Activated CD4-positive, alpha-beta T cell treated with anti-CD3 and anti-CD28 coated beads, Interleukin-10, Interleukin-2, amounts not matched to agents 100 ng/mL and 50 ng/mL, durations not matched to agents 16 hours and 8 hours (primary cell): Measurements from ENCODE around the gene SIAE.

Experiments
- DNase-seq: peaks from one replicate; pipeline ENCODE4 v3.0.0-alpha.2; 2020

The SIAE gene, protein sequence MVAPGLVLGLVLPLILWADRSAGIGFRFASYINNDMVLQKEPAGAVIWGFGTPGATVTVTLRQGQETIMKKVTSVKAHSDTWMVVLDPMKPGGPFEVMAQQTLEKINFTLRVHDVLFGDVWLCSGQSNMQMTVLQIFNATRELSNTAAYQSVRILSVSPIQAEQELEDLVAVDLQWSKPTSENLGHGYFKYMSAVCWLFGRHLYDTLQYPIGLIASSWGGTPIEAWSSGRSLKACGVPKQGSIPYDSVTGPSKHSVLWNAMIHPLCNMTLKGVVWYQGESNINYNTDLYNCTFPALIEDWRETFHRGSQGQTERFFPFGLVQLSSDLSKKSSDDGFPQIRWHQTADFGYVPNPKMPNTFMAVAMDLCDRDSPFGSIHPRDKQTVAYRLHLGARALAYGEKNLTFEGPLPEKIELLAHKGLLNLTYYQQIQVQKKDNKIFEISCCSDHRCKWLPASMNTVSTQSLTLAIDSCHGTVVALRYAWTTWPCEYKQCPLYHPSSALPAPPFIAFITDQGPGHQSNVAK

DNA sequence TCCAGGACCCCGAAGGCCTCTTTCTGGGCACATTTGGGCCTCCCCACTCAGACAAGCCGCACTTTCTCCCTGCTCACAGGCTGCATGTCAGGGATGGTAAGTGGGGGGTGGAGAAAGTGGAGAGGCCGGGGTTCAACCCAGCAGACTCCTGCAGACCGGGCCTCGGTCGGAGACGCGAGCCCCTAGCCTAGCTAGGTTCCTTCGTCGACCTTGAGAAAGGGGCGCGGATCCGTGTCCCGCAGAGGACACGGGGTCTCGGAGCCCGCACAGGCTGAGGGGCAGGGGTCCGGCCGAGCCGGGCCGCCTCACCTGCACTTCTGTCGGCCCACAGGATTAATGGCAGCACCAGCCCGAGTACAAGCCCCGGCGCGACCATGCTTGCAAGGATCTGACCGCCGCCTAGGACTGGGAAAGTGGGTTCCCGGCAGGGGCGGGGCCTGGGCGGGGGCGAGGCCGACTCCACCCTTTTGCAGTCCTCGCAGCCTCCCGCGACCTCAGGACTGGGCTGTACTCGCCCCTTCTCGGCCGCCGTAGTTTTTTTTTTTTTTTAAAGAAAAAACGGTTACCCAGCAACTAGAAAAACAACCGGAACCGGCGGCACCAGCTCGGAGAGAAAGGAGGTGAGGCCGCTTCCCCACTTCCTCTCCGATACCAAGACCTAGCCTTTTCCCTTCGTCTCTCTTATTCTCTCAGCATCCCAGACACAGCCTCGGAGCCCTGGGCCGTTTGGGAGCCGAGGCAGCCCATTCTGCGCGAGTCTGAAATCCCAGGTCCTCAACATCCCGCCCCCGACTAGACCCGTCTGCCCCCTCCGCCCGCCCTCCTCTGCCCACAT, at the start of gene SIAE, which contains the start of gene SPA17:
TSS of gene SIAE (minus strand) at position 407 of the 835 bp plus-strand sequence. CDS start at position 376, 31 bp downstream.
TSS of gene SPA17 (plus strand) at position 572 of the 835 bp plus-strand sequence. CDS start 1,361 bp downstream, outside the sequence.
- DNase-seq = peak; percentile 94

DNA sequence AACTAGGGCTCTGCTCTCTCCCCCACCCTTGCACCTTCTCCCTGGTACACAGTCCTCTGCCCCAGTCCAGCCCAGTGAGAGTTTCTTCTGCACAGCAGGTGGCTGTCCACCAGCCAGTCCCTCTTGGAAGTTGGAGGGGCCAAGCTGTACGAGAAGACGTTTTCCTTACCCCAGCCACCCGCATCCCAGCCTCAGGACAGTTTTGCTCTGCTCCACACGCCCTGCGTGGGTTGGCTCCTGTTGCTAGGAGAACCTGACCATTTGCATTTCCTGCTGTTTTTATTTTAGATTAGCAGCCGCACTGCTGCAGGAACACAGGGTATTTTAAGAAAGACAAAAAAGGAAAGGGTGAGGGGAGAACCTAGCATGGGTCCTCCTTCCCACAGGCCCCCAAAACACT, 48.6 kb upstream of the SIAE start:
- no peak for DNase-seq

DNA sequence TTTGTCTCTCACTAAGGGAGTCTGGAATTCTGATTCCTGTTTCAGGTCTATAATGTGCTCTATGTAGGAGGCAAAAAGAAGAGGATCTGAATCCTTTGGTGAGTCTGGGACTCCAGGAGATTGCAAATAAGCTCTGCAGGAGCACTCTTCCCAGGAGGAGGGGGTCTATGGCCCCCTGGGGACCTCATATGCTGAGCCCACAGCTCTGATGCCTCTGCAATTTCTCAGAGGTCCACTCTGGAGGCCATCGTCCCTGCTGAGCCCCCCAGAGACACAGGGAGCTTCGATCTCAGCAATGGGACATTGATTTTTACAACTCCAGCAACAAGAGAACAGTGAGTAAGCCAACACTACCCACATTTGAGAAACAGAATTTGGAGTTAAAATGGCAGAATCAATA, 46.0 kb upstream of the SIAE start:
- no peak for DNase-seq

DNA sequence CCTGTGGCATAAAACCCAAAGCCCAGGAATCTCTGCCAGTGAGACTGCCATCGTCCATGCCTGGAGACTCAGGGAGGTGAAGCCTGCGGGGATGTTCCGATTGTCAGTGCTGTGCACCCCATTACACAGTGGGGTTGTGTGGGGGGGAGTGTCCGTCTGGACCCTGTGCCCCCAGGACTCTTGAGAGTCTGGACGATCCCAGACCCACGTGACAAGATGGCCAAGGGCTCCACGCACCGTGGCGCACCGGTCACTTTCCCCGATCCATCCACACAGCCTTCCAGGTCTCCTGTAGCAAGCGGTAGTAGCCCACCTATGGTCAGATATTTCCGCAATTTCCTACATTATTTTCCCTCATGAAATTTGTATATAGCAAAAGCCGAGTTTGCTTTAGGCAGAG, 45.3 kb upstream of the SIAE start:
- DNase-seq = no peak

DNA sequence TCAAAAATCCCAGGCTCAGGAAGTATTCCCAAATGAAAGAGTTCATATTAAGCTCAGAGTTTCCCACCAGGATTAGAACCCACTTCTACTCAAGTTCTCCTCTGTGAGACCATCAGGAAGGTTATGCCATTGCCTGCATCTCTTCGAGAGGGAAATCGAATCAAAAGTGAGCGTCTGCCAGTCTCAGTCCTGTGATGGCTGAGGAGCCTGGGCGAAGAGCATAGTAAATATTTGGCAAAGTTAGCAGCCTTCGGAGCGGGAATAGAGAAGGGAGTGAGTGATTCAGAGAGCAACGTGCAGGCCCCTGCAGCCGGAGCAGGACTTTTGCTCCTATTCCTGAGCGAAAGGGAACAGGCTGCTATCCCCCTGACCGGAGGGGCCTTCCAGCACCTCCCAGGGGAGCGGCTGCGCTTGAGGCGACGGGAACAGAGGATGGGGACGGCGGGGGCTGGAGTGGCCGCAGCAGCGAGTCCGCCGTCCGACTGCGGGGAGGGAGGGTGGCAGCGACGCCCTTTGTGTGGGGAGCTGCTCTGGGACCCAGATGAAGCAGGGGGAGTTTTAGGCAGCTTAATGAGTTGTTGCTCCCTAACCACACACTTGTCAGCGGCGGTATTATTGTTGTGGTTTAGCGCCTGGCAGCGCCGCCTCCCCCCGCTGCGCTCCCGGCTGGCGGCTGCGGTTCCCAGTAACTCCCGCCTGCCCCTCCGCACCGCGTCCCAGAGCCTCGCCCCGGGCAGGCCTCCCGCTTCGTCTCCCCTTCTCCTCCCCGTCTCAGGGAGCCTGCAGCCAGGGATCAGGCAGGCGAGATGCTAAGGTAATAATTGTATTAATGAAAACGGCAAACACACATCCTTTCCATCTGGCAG, 44.5 kb upstream of the SIAE start:
- peak; percentile 11 for DNase-seq

DNA sequence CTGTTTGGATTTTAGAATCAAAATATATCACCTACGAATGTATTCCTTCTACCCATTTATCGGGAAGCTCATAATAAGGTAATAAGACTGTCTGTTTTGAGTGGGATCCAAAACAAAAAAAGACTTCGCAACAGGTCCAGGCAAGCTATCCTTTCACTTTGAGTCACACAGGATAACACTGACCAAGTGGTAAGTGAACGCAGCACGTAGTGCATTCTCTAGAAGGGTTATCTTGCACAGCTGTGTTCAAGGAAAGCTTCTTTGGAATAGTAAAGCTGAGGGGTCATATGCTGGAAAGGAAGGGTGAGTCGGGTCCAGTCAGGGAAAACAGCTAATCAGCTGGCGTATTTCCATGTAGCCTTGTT, 43.9 kb upstream of the SIAE start:
- no peak for DNase-seq

DNA sequence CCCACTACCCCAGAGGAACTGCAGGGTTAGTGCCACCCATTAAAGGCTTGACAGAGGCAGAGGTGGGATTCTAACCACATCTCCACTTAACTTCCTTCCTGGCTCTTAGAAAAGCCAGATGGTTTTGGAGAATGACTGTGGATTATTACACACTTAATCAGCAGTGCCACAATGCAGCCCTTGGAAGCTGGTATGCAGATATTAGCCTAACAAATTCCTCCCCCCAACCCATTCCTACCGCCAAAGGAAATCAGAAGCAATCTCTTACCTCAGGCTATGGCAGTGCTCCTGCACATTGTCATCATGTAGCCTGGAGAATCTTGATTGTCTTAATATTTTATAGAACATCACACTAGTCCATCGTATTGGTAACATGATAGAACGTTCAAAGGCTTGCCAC, 43.1 kb upstream of the SIAE start:
- no peak for DNase-seq

DNA sequence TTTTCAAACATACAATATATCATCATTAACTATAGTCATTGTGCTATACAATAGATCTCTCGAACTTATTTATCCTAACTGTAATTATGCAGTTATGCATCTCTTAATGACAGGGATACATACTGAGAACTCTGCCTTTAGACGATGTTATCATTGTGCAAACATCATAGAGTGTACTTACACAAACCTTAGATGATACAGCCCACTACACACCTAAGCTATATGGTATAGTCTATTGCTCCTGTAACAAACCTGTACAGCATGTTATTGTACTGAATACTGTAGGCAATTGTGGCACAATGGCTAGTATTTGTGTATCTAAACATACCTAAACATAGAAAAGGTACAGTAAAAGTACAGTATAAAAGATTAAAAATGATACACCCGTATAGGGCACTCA, 38.9 kb upstream of the SIAE start:
- no peak for DNase-seq

DNA sequence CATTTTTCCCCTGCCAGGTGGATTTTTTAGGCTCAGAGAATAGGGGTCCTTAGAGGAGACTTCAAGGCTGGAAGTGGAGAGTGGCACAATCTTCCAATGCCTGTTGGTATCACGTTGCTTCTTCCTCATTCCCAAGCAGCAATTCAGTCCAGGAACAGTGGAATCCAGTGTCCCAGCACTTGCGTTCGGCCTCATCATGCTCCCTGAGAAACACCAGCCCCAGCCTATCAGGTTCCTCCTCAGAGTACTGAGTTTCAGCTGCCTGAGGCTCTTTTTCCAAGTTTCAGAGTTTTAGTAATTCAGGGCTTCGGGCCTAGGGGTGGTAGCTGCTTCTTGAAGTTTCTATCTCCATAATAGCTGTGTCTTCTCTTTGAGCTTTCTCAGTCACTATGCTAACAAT, 34.3 kb upstream of the SIAE start:
- no peak for DNase-seq

DNA sequence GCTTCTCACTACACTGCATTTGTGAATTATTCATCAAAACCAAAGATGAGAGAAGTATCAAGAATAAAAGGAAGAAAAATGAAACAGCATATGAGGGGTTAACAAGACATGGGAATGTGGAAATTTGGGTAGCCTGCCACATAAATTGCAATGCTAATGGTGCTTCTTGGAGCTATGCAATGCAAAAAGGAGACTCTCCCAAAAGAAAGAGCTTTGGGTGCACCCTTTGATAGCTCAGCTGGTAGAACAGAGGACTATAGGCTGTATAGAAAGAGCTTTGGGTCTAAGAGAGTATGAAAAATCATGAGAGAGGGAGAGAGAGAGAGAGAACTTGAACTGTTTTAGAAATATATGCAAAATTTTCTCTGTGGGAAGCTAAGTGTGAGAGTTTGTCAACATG, 26.5 kb upstream of the SIAE start:
- no peak for DNase-seq

DNA sequence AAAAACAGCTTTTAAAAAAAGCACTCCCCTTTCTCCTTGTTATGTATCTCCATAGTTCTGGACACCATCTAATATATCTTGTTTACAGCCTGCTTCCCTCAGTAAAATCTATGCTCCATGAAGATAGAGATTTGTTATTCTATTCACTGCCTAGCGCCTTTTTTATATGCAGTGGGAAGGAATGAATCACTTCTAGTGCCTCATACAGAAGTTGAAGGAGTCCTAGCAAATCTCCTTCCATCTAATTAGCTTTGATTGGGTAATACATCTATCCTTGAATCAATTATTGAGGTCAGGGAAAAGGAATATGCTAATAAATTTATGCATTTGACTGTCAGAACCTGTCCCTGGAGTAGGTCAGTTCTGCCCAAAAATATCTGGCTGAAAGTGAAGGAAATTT, 26.0 kb upstream of the SIAE start:
- no peak for DNase-seq

DNA sequence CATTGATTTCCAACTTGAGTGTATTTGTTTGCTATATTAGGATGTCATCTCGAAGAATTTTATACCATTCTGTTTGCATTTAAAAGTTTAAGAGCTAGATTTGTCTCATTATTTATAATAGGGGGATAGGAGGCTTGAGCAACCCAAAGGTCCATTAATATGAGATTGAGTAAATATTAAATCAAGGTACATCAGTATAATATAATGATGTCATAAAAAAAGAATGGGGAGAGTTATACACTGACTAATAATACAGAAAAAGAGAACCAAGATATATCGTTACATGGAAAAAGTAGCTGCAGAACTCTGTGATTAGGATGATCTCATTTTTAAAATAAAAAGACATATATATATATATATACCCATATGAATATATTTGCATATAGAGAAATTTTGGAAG, 19.6 kb upstream of the SIAE start:
- DNase-seq = no peak

DNA sequence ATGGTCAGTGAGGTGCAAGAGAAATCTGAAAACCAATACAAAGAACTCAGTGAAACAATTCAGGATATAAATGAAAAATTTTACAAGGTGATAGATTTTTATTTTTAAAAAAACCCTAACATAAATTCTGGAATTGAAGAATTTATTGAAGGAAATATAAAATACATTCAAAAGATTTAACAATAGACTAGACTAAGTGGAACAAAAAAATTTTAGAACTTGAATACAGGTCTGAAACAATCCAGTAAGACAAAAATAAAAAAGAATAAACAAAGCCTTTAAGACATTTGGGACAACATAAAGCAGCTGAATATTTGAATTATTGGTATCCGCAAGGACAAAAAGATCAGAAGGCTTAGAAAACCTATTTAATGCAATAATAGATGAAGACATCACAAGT, 8.9 kb upstream of the SIAE start:
- no peak for DNase-seq

DNA sequence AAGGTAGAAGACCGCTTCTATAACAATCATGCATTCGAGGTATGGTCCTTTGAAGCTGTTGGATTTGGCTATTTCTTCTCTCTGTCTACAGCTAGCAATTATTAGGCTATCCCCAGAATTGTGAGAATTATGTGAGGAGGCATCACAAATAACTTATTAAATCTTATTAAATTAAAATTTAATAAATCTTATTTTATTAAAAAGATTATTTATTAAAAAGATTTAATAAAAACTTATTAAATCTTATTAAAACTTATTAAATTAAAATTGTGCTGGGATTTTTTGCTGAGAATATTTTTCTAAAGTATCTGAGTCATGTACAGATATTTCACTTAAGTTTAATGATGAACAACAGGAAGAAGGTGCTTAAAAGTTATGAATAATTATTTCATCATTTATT, 7.9 kb upstream of the SIAE start:
- DNase-seq = no peak

DNA sequence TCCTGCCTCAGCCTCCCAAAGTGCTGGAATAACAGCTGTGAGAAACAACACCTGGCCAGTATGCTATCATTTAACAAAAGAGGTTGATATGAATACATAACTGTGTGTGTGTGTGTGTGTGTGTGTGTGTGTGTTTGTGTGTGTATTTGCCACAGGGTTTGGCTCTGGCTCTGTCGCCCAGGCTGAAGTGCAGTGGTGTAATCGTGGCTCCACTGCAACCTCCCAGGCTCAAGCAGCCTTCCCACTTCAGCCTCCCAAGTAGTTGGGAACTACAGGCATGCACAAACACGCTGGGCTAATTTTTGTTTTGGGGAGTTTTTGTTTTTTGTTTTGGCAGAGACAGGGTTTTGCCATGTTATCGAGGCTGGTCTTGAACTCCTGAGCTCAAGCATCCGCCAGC, 4.9 kb upstream of the SIAE start:
- DNase-seq = no peak

DNA sequence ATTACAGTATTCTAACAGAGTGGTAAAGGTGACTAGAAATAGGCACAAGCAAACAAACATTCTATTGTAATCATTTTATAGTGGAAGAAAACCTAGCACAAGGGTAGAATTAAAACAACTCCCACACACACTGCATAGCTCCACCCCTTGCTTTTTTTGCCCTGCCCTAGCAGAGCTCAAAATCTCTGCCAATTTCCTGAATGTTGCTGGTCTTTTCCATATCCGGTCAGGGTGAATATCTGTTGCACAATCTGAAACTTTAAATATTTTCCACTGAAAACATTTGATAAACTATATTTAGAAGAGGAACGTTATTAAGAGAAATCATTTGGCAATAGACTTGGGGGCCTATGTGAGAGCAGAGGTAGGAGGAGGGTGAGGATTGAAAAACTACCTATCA, 2.8 kb upstream of the SIAE start:
- DNase-seq = no peak

DNA sequence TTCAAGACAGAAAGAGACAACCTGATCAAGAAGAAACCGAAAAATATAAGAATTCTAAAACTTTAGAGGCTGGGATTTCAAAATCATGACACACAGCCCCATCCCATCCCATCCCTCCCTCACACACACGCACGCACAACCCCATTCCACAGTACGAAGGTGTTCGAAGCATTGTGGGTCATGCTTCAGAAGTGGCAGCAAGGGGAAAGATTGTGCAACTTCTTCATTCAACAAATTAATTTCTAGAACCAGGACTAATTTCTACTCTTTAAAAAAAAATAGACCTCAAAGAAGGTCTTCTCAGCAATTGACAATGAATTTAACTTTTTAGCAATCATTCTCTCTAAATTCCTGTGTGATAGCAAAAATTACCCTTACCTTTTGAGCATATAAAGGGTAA, 1.0 kb upstream of the SIAE start:
- no peak for DNase-seq

DNA sequence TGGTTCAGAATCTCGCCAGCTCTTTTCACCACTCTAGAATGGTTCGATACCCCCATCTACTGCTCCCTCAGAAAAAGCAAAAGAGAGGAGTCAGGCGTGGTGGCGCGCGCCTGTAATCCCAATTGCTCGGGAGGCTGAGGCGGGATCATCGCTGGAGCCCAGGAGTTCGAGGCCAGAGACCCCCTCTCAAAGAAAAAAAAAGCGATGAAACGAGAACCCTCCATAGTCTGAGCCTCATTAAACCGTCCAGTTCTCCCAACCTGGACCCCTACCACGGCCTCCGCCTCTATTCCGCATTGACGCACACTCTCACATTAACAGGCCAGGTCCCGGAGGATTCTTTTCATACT, 604 bp upstream of the SIAE start:
- DNase-seq = no peak

DNA sequence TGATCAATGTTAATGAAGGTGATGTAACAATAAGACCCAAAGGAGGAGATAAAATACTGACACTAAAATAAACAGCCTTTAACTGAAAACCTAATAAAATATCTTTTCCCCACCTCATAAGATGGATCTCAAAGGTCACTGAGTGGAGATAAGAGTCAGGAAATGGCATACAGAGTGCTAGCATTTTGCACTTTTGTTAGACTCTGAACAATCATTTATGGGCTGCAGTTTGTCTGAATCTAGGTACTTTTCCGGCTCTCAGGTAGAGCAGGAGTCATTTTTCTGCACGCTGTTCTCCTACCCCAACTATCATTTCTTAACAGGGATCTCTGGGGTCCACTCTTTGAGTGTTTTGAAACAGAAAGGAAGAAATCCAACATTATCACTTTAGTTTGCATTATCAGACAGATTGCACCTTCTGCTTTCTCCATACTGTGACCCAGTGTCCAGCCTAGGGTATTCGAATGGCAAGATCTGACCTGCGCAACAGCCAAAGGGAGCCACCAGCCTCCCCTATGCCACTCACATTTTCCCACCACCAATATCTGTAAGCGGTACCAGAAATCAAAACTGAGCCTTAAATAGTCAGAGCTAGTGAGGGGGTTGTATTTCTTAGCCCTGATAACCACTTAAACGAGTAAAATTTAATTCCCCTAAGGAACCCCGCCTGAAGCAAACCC, 863 bp downstream of the SIAE start:
- no peak for DNase-seq

DNA sequence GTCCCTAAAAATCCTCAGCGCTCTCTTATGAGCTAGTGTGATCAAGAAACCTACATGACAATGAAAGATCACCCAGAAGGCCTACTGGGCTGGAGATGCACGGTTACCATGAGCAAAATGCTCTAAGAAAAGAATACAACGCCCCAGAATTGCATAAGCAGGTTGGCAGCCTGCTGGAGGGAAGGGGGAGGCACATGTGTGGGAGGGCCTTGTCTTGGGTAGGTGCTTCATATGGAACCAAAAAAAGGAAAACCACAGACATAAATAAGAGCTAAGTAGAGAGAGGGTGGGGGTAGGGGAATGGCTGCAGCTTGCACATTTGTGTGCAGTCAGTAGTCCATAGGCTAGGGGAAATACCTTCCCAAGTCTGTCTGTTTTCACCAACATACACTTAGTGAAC, 2.8 kb downstream of the SIAE start:
- peak; percentile 32 for DNase-seq

DNA sequence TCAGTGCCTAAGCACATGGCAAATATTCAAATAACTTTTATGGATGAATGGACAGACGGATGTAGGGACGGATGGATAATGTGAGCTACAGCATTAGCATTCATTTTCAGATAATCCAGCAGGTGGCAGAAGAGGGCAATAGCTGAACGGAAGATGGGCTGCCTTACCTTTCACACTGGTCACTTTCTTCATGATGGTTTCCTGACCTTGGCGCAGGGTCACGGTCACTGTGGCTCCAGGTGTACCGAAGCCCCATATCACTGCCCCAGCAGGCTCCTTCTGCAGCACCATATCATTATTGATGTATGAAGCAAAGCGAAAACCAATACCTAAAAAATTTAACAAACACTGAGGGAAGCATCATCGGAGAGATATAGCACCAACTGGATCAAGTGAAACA, 4.3 kb downstream of the SIAE start:
- DNase-seq = peak; percentile 63

DNA sequence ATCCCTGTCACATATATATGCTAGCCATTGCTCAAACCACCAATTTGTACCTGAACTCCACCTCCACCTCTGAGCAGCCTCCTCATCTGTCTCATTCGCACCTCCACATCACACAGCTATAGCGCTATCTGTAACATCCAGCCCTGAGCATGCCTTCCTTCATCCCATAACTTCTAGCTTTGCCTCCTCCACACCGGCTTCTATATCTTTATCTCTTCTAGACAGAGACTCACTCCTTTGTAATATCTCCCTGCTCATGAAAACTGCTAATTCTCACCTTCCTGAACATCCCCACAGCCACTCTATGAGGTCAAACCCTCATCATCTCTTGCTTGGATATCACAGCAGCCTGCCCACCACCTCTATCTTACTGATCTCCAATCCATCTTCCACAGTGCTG, 5.9 kb downstream of the SIAE start:
- no peak for DNase-seq

DNA sequence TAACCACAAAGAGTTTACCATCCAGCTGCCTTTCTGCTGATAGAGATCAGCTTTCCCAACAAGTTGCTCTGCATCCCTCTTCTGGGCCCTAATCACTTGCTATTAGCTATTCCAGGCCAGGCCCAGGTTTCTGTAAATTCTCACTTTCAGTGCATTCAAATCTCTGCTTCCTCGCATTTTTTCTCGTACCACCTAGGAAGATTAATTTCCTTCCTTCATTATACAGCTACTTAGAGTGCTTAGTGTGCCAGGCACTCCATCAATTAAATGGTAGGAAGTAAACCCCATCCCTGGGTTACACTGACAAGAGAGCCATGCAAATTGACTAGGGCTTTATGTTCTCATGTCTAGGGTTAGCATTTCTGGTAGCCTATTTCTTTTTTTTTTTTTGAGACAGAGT, 9.7 kb downstream of the SIAE start:
- DNase-seq = no peak
